Measurements from ENCODE around the gene MPDU1. TPM values are rescaled to one million over a fixed set of nuclear protein-coding genes. Genes with fewer than 3 reads are reported as not detected.

The MPDU1 gene
- total RNA-seq, 1 experiment from 2014 or later, result 73.1 TPM

DNA sequence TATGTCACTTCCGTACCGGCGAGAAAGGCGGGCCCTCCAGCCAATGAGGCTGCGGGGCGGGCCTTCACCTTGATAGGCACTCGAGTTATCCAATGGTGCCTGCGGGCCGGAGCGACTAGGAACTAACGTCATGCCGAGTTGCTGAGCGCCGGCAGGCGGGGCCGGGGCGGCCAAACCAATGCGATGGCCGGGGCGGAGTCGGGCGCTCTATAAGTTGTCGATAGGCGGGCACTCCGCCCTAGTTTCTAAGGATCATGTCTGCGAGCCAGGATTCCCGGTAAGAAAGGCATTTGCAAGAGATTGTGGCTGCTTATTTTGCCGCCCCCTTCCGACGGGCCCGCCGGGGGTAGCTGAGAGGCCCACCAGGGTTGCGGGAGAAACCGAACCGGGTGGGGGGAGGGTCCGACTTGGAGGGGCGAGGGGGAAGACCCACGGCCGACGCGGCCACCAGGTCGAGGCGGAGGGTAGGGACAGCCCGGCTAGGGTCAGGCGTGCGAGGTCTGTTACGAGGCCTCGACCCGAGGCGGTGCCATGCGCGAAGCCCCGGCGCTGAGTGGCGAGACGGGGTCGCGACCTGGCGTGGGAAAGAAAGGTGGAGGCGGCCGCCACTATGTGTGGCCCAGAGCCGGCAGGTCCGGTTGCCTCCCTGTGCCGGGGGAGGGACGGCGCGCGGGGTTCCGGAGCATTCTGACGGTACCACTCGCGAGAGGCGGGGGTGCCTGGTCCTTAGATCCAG, 10.9 kb upstream of the MPDU1 start:
- WGBS (ENCODE audit: extremely low coverage, insufficient read length, low lambda C conversion rate), result no CpG with 5 or more reads among the region's 73 CpGs
- peaks cover 3 to 7% of the 10 kb centered on the region in 2 experiments; a peak in 3 of 5 replicates for H3K9me3 Mint-ChIP-seq
- H3K4me1 Mint-ChIP-seq, result peaks cover 35% of the 10 kb centered on the region in 2 experiments
- H3K79me1 ChIP-seq (ENCODE audit: insufficient read depth, low read depth, low read length, poor library complexity, severe bottlenecking), result peaks cover 2% of the 10 kb centered on the region
- peak overlapping the region; percentile 60 for H4K91ac ChIP-seq (ENCODE audit: insufficient read length, low read depth, low read length)
- no peak overlapping the region for H4K5ac ChIP-seq (ENCODE audit: insufficient read length, low read depth, low read length)
- H3K27ac Mint-ChIP-seq, result peak overlapping the region; percentile 98 to 100 (median 99)
- no peaks in the 10 kb centered on the region for H3K27me3 ChIP-seq (ENCODE audit: insufficient read depth, low read length)
- peak overlapping the region; percentile 10 for H2BK5ac ChIP-seq (ENCODE audit: insufficient read length, low read length)
- H3K36me3 Mint-ChIP-seq (ENCODE audit: insufficient read depth in 1 of 3, low read depth in 3 of 3), result peaks cover 65 to 89% (median 80%) of the 10 kb centered on the region in 3 experiments
- peaks cover 4% of the 10 kb centered on the region; the same call in 1 of the 2 replicates for H3K4me1 ChIP-seq (ENCODE audit: insufficient read depth, low read length)
- H2BK20ac ChIP-seq (ENCODE audit: low read depth, low read length, poor library complexity, severe bottlenecking), result no peak overlapping the region
- peak overlapping the region; percentile 98 for H3K4me3 Mint-ChIP-seq
- no peak overlapping the region for H2AK5ac ChIP-seq (ENCODE audit: insufficient read length, low read length)
- peaks cover 21% of the 10 kb centered on the region; the same call in 1 of the 2 replicates for H3K79me2 ChIP-seq (ENCODE audit: insufficient read depth, low read length)
- no peak overlapping the region for H2AFZ ChIP-seq (ENCODE audit: low read length)
- no peak overlapping the region for H3T11ph ChIP-seq (ENCODE audit: low read length)
- H4K20me1 ChIP-seq (ENCODE audit: control insufficient read depth, insufficient read depth, insufficient read length), result no peaks in the 10 kb centered on the region
- H3K56ac ChIP-seq (ENCODE audit: insufficient read length, low read depth, low read length), result no peak overlapping the region
- peaks cover 10% of the 10 kb centered on the region for H3K27me3 Mint-ChIP-seq (ENCODE audit: low read depth)
- H3K27ac ChIP-seq (ENCODE audit: insufficient read length, low read depth, low read length), result peak overlapping the region; percentile 31
- H2BK120ac ChIP-seq (ENCODE audit: low read depth, low read length, poor library complexity, severe bottlenecking), result peak overlapping the region; percentile 61
- no peaks in the 10 kb centered on the region for H3K9me3 ChIP-seq (ENCODE audit: control insufficient read depth, low read depth, low read length)
- peak overlapping the region; percentile 96 for H3K14ac ChIP-seq (ENCODE audit: insufficient read depth, low read length)
- H3K23ac ChIP-seq (ENCODE audit: insufficient read length, low read depth, low read length), result no peak overlapping the region
- peak overlapping the region; percentile 96 for H3K9ac ChIP-seq (ENCODE audit: extremely low read depth, insufficient read length, low read length)
- peak overlapping the region; percentile 90 for H3K18ac ChIP-seq (ENCODE audit: insufficient read length, low read depth, low read length)
- TF ChIP-seq, protein P1, sequence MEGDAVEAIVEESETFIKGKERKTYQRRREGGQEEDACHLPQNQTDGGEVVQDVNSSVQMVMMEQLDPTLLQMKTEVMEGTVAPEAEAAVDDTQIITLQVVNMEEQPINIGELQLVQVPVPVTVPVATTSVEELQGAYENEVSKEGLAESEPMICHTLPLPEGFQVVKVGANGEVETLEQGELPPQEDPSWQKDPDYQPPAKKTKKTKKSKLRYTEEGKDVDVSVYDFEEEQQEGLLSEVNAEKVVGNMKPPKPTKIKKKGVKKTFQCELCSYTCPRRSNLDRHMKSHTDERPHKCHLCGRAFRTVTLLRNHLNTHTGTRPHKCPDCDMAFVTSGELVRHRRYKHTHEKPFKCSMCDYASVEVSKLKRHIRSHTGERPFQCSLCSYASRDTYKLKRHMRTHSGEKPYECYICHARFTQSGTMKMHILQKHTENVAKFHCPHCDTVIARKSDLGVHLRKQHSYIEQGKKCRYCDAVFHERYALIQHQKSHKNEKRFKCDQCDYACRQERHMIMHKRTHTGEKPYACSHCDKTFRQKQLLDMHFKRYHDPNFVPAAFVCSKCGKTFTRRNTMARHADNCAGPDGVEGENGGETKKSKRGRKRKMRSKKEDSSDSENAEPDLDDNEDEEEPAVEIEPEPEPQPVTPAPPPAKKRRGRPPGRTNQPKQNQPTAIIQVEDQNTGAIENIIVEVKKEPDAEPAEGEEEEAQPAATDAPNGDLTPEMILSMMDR (conservative IDR thresholded peaks at IDR 0.05), result no peak
- no peak overlapping the region for H2BK15ac ChIP-seq (ENCODE audit: low read depth, low read length)
- peak overlapping the region; percentile 88 for H3K4me2 ChIP-seq (ENCODE audit: insufficient read depth, insufficient read length, low read length)
- peaks cover 5% of the 10 kb centered on the region for H3K23me2 ChIP-seq (ENCODE audit: insufficient read length, low read depth, low read length, poor library complexity, severe bottlenecking)
- peak; percentile 100 for DNase-seq
- H4K8ac ChIP-seq (replicated peaks; ENCODE audit: insufficient read length, low read depth, low read length), result no peak overlapping the region
- no peak overlapping the region for H2BK12ac ChIP-seq (ENCODE audit: insufficient read length, low read depth, low read length)
- H3K4ac ChIP-seq (ENCODE audit: low read depth, low read length), result peak overlapping the region; percentile 64; the same call in 1 of the 2 replicates
